ENCODE data around the gene SH3RF3.

DNA sequence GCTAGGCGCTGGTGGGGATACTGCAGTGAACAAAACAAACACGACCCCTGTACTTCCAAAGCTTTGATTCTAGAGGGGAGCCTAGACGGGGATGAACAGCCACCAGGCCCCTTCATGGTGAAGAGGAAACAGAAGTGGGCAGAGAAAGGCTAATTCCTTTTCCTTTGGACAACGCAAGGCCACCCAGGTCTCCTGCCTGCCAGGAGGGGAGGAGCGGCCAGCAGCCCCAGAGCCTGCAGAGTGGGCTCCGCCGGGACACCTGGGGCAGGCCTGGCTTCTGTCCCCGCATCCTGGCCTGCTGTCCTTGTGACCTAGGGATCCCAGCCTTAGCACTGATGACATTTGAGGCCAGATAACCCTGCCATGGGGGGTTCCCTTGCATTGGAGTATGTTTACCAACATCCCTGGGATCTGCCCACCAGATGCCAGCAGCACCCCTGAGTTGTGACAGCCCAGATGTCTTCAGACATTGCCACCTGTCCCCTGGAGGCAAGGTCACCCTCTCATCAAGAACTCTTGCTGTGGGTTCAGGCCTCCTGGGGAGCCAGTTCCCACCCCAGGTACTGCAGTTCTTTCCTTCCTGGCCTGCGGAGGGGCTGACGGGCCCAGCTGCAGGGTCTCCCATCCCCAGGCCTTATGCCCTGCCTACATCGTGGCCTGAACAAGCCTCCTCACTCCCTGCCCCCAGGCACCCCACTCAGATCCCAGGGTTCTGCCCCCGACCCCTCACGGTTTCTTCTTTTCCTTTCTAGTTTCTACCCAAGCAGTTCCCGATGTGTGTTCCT lies 359.1 kb downstream of the SH3RF3 start:
- no peak for TF ChIP-seq ZNF274 (IDR thresholded peaks at IDR 0.05; ENCODE audit: low read depth, low read length)
- TF ChIP-seq YY1 (IDR thresholded peaks at IDR 0.05; ENCODE audit: insufficient read depth, insufficient read length) = no peak
- TF ChIP-seq SUZ12 (IDR thresholded peaks at IDR 0.05; ENCODE audit: extremely low read depth, insufficient read depth, insufficient read length) = no peak

All from NT2/D1 (cell line).